K562 (cell line): Measurements from ENCODE around the gene PKD2. TPM values are rescaled to one million over a fixed set of nuclear protein-coding genes. Genes with fewer than 3 reads are reported as not detected.

Experiments used
- ATAC-seq: fragments of 200-7000 bp; cut with Tn5 transposase; 3 replicates; pipeline ENCODE4 v1.9.1; 2020; ENCODE audit warnings: moderate library complexity
- BruUV-seq: library from RNA; stranded (reverse); fragments of 400-500 nt; replicated peaks from 2 replicates; lab custom pipeline; 2021; lab: Mats Ljungman, UMichigan
- CTCF ChIA-PET: fragments of 300-600 bp; formaldehyde crosslinking; extraction: SDS; loops from one replicate; lab custom pipeline; 2021; ENCODE audit warnings: low intra/inter-chr PET ratio; lab: Yijun Ruan, JAX
- POLR2A ChIA-PET: fragments of 300-600, 350-650 bp; sonication (Branson Sonifier 250); formaldehyde crosslinking; extraction: SDS; loops from one replicate; lab custom pipeline; 2021; ENCODE audit warnings: antibody characterized with exemption, inconsistent platforms; lab: Yijun Ruan, JAX
- DNase-seq, 4 experiments: peaks; one replicate each; pipeline versions ENCODE4 v3.0.0 to v3.0.0-alpha.2; 2011 to 2018; ENCODE audit warnings: low spot score in 3 of 4, mixed read lengths in 3 of 4; ENCODE audit errors: extremely low read depth in 1 of 4
- FAIRE-seq: peaks from 2 replicates; lab custom pipeline; 2011; peaks lifted over from hg19 to GRCh38; lab: Jason Lieb, UNC
- H2AFZ ChIP-seq: 2 replicates; pipeline ENCODE4 v1.6.0; 2011; ENCODE audit warnings: low read depth, low read length, control low read depth, inconsistent platforms
- H3K27ac ChIP-seq: fragments of 200-600 bp; 3 replicates; pipeline ENCODE4 v1.8.0; 2011; ENCODE audit warnings: low read depth, mild to moderate bottlenecking, control low read depth, inconsistent platforms, low read length, moderate library complexity, mixed read lengths; ENCODE audit errors: extremely low read depth
- H3K27me3 ChIP-seq, 2 experiments: fragments of 300-600 bp in 1 of 2; 2 replicates in 1 of 2; 3 replicates in 1 of 2; pipeline versions ENCODE4 v1.6.0 to v1.8.0; 2011; ENCODE audit warnings: inconsistent platforms in 2 of 2, low read length in 2 of 2, mild to moderate bottlenecking in 1 of 2, mixed read lengths in 1 of 2, moderate library complexity in 1 of 2; ENCODE audit not compliant: control insufficient read depth in 2 of 2, insufficient read depth in 2 of 2
- H3K36me3 ChIP-seq: fragments of 300-600 bp; 3 replicates; pipeline ENCODE4 v1.8.0; 2011; ENCODE audit warnings: mild to moderate bottlenecking, low read length, inconsistent platforms; ENCODE audit not compliant: control insufficient read depth, insufficient read depth
- H3K4me1 ChIP-seq, 2 experiments: fragments of 200-600 bp in 1 of 2; replicated peaks in 1 of 2; 2 replicates in 1 of 2; 3 replicates in 1 of 2; pipeline versions ENCODE4 v1.5.1 to v1.8.0; 2011; ENCODE audit warnings: inconsistent platforms in 2 of 2, low read length in 2 of 2, mild to moderate bottlenecking in 1 of 2, mixed read lengths in 1 of 2, moderate library complexity in 1 of 2; ENCODE audit not compliant: control insufficient read depth in 2 of 2, insufficient read depth in 2 of 2
- H3K4me2 ChIP-seq: 2 replicates; pipeline ENCODE4 v1.6.1; 2011; ENCODE audit warnings: low read length, control low read depth, inconsistent platforms, mixed read lengths; ENCODE audit not compliant: insufficient read depth
- H3K4me3 ChIP-seq: fragments of 200-600 bp; sonication (generic), shearing (Covaris generic); 2 replicates; pipeline ENCODE4 v1.5.1; 2016; ENCODE audit warnings: control low read depth, inconsistent platforms
- H3K79me2 ChIP-seq: fragments of 200-600 bp; 3 replicates; pipeline ENCODE4 v1.8.0; 2011; ENCODE audit warnings: low read length, inconsistent platforms; ENCODE audit not compliant: control insufficient read depth, insufficient read depth
- H3K9ac ChIP-seq, 2 experiments: 2 replicates each; pipeline versions ENCODE4 v1.6.0 to v1.6.1; 2011; ENCODE audit warnings: low read depth in 2 of 2, low read length in 2 of 2, control low read depth in 1 of 2, inconsistent platforms in 1 of 2, mild to moderate bottlenecking in 1 of 2, mixed read lengths in 1 of 2; ENCODE audit not compliant: insufficient read depth in 1 of 2
- H3K9me1 ChIP-seq: one replicate; pipeline ENCODE4 v1.6.0; 2011; ENCODE audit warnings: inconsistent platforms, mild to moderate bottlenecking, low read length, moderate library complexity; ENCODE audit not compliant: control insufficient read depth, insufficient read depth
- H3K9me3 ChIP-seq: replicated peaks from 2 replicates; pipeline ENCODE4 v1.5.1; 2011; ENCODE audit warnings: low read depth, low read length, inconsistent platforms; ENCODE audit not compliant: control insufficient read depth, insufficient read depth
- H4K20me1 ChIP-seq: replicated peaks from 2 replicates; pipeline ENCODE4 v1.6.1; 2011; ENCODE audit warnings: low read length, inconsistent platforms, mixed read lengths; ENCODE audit not compliant: control insufficient read depth, insufficient read depth
- CC2D1A ChIP-seq: fragments of 450-650 bp; IDR thresholded peaks from 2 replicates; pipeline ENCODE4 v1.6.1; 2017; ENCODE audit warnings: mild to moderate bottlenecking
- CHD4 ChIP-seq: fragments of 200-600 bp; sonication (generic); IDR thresholded peaks from 3 replicates; pipeline ENCODE4 v1.6.1; 2012; ENCODE audit warnings: low read depth, mild to moderate bottlenecking, mixed read lengths, low read length, inconsistent platforms; ENCODE audit not compliant: insufficient read depth, insufficient replicate concordance, poor library complexity, severe bottlenecking
- CTBP1 ChIP-seq: fragments of 450-650 bp; IDR thresholded peaks from 2 replicates; pipeline ENCODE4 v1.6.1; 2016; ENCODE audit warnings: borderline replicate concordance
- FOXA3 ChIP-seq, 2 experiments: fragments of 450-650 bp in 1 of 2; sonication (generic) in 1 of 2; formaldehyde crosslinking; IDR thresholded peaks in 1 of 2; conservative IDR thresholded peaks in 1 of 2; 2 replicates each; pipeline versions ENCODE4 v1.4.0 to v1.8.0; 2020 to 2022; ENCODE audit warnings: mild to moderate bottlenecking in 2 of 2, missing genetic modification reagents in 1 of 2
- FOXK1 ChIP-seq: sonication (generic); formaldehyde crosslinking; IDR thresholded peaks from 2 replicates; pipeline ENCODE4 v1.8.0; 2022; ENCODE audit warnings: missing genetic modification reagents, mild to moderate bottlenecking, borderline replicate concordance
- IFI16 ChIP-seq: fragments of 250-450 bp; sonication (Bioruptor Pico); IDR thresholded peaks from 2 replicates; pipeline ENCODE4 v2.1.2; 2022; ENCODE audit warnings: mild to moderate bottlenecking, inconsistent platforms
- JUNB ChIP-seq: fragments of 450-650 bp; formaldehyde crosslinking; conservative IDR thresholded peaks from 2 replicates; pipeline ENCODE4 v1.4.0; 2020; ENCODE audit warnings: mild to moderate bottlenecking
- KLF13 ChIP-seq: fragments of 450-650 bp; IDR thresholded peaks from 2 replicates; pipeline ENCODE4 v1.6.1; 2016; ENCODE audit warnings: missing genetic modification characterization, low read depth, mild to moderate bottlenecking, missing compliant biosample characterization, moderate library complexity, borderline replicate concordance
- MCM2 ChIP-seq: fragments of 450-650 bp; IDR thresholded peaks from 2 replicates; pipeline ENCODE4 v1.6.1; 2017; ENCODE audit warnings: low read depth, mild to moderate bottlenecking
- NR2C2 ChIP-seq, 2 experiments: fragments of 200-800 bp in 1 of 2; sonication (Bioruptor generic) in 1 of 2; sonication (generic) in 1 of 2; formaldehyde crosslinking in 1 of 2; IDR thresholded peaks; 2 replicates each; pipeline versions ENCODE4 v1.6.1 to v1.8.0; 2016 to 2022; ENCODE audit warnings: mild to moderate bottlenecking in 1 of 2, missing compliant biosample characterization in 1 of 2, missing genetic modification characterization in 1 of 2, missing genetic modification reagents in 1 of 2
- POLR2AphosphoS5 ChIP-seq: IDR thresholded peaks from 2 replicates; pipeline ENCODE4 v1.6.1; 2011; ENCODE audit warnings: mild to moderate bottlenecking, low read depth, low read length, moderate library complexity; ENCODE audit not compliant: control insufficient read depth, insufficient read depth
- RNF2 ChIP-seq: sonication (generic); IDR thresholded peaks from 2 replicates; pipeline ENCODE4 v1.6.1; 2016
- ZNF239 ChIP-seq: fragments of 250-450 bp; sonication (Bioruptor Pico); IDR thresholded peaks from 2 replicates; pipeline ENCODE4 v1.4.0; 2020; ENCODE audit warnings: mild to moderate bottlenecking
- ZNF511 ChIP-seq: sonication (generic); formaldehyde crosslinking; IDR thresholded peaks from 2 replicates; pipeline ENCODE4 v1.8.0; 2022; ENCODE audit warnings: mild to moderate bottlenecking, missing genetic modification reagents
- ZNF551 ChIP-seq: fragments of 250-450 bp; sonication (Bioruptor Pico); IDR thresholded peaks from 2 replicates; pipeline ENCODE4 v1.5.0; 2021; ENCODE audit warnings: mild to moderate bottlenecking, moderate library complexity
- ZNF780A ChIP-seq: fragments of 250-450 bp; sonication (Bioruptor Pico); IDR thresholded peaks from 2 replicates; pipeline ENCODE4 v1.5.0; 2021; ENCODE audit warnings: mild to moderate bottlenecking
- WGBS: fragments of 100-300 bp; shearing (Covaris generic); methylation state at CpG from one replicate; pipeline ENCODE4 v1.1.6; 2016; ENCODE audit warnings: low coverage, mixed read lengths; ENCODE audit not compliant: insufficient coverage; ENCODE audit errors: missing lambda C conversion rate; 5-methylcytosine and 5-hydroxymethylcytosine counted together
- in situ Hi-C: fragments of 300-500 bp; cut with MboI; formaldehyde crosslinking; loops from 4 replicates; pipeline ENCODE4 v1.15.0; 2018; ENCODE audit warnings: inconsistent platforms, mixed read lengths
- intact Hi-C: fragments of 100-400 bp; cut with micrococcal nuclease; formaldehyde crosslinking; loops from 2 replicates; pipeline ENCODE4 v1.14.2; 2022
- polyA plus RNA-seq, 8 experiments: library from polyadenylated mRNA; depleted of rRNA in 4 of 8; stranded (reverse) in 5 of 8; unstranded in 3 of 8; fragments of >200 nt; fragmentation: Nextera tagmentation in 2 of 8; fragmentation: Illumina TruSeq in 1 of 8; extraction: Ambion mirVana in 2 of 8; extraction: Trizol in 1 of 8; gene quantifications; 2 replicates each; pipeline versions ENCODE4 v1.2.1 to v1.2.3, GENCODE V29; 2011 to 2014; ENCODE audit warnings: inconsistent platforms in 1 of 8, missing spikeins in 1 of 8
- total RNA-seq, 7 experiments: library from RNA; depleted of rRNA in 6 of 7; stranded (reverse); fragments of >200 nt in 6 of 7; fragmentation: Illumina TruSeq in 2 of 7; extraction: Trizol in 2 of 7; gene quantifications; 2 replicates each; pipeline versions ENCODE4 v1.2.1 to v1.2.3, GENCODE V29; 2011 to 2021; ENCODE audit warnings: low replicate concordance in 1 of 7

The PKD2 gene
- total and polyA plus RNA-seq, 9 of the 15 experiments (the other 6 are each of a cell fraction or from before 2014, with no cell fraction given), result 0.11 to 1.2 (median 0.47) TPM

DNA sequence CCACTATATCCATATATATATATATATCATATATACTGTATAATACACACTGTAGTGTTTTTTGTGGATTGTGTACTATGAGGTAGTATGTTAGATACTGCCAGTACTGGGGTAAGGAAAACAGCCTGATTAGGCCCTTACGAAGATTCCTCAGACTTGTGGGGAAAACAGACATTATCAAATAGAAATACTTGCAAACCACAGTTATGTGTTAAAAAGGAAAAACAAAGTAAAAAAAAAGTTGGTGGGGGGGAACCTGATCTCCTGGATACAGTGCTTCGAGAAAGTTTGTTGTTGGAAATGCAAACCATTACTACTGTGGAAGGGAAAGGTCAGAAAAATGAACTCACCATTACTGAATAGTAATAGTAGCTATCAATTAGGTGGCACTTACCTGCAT is 53.0 kb downstream of the PKD2 start:
- POLR2A ChIA-PET, result interaction anchor here (0.7 kb wide), 1 partner anchor 42 kb away, joined by 4 read pairs; no protein-coding TSS in a partner anchor
- H3K27me3 ChIP-seq, result no peaks in the 10 kb centered on the region
- intact Hi-C loops (no loop called here), in situ Hi-C loops (no loop called here)
- no peaks in the 10 kb centered on the region for H3K4me1 ChIP-seq
- CTCF ChIA-PET, result no interaction called here
- H3K4me2 ChIP-seq, result no peak overlapping the region
- H3K4me3 ChIP-seq, result no peak overlapping the region
- no peaks in the 10 kb centered on the region for H4K20me1 ChIP-seq
- WGBS, result 6% methylated on average over 2 of the region's 2 CpGs
- no peaks in the 10 kb centered on the region for H3K36me3 ChIP-seq
- H3K9me3 ChIP-seq, result no peaks in the 10 kb centered on the region
- ATAC-seq (no peak), FAIRE-seq (no peak), DNase-seq (no peak)
- TF ChIP-seq ZNF551 (no peak), ZNF511 (no peak), ZNF239 (no peak)
- H2AFZ ChIP-seq, result no peak overlapping the region
- no peak overlapping the region for H3K27ac ChIP-seq
- no peaks in the 10 kb centered on the region for H3K79me2 ChIP-seq
- BruUV-seq, result no TSS peak
- no peak overlapping the region for H3K9ac ChIP-seq
- no peaks in the 10 kb centered on the region for H3K9me1 ChIP-seq

GRCh38 chr4:88062311-88062710 is 54.9 kb downstream of the PKD2 start:
- POLR2A ChIA-PET, result no interaction called here
- DNase-seq, result no peak
- no peak overlapping the region for H2AFZ ChIP-seq
- no peaks in the 10 kb centered on the region for H3K9me1 ChIP-seq
- H3K36me3 ChIP-seq, result no peaks in the 10 kb centered on the region
- TF ChIP-seq MCM2, result no peak
- no peak for TF ChIP-seq POLR2AphosphoS5
- no peak for TF ChIP-seq FOXK1 (CRISPR knock-in tag)
- no peak for TF ChIP-seq KLF13
- no peak for TF ChIP-seq CTBP1
- no peak for TF ChIP-seq ZNF780A (CRISPR knock-in tag)
- TF ChIP-seq JUNB (CRISPR knock-in tag), result no peak
- TF ChIP-seq NR2C2 (CRISPR knock-in tag; IDR thresholded peaks at IDR 0.05), result no peak
- TF ChIP-seq NR2C2 (tag; IDR thresholded peaks at IDR 0.05), result no peak
- TF ChIP-seq RNF2, result no peak
- no peak for TF ChIP-seq FOXA3 (CRISPR knock-in tag; conservative IDR thresholded peaks at IDR 0.05 in 1 of 2, IDR thresholded peaks at IDR 0.05 in 1 of 2)
- TF ChIP-seq CC2D1A, result no peak
- TF ChIP-seq CHD4, result no peak
- no peak for TF ChIP-seq IFI16 (CRISPR knock-in tag)
- TF ChIP-seq, all 486 proteins: peak for 0
- in situ Hi-C loops (no loop called here), intact Hi-C loops (no loop called here)
- WGBS, result 13% methylated on average over 1 of the region's 1 CpG
- H3K9ac ChIP-seq, result no peak overlapping the region
- no peak overlapping the region for H3K4me3 ChIP-seq
- H3K4me2 ChIP-seq, result no peak overlapping the region
- H3K27me3 ChIP-seq, result no peaks in the 10 kb centered on the region
- ATAC-seq (no peak), FAIRE-seq (no peak)
- H3K79me2 ChIP-seq, result no peaks in the 10 kb centered on the region
- H3K9me3 ChIP-seq, result no peaks in the 10 kb centered on the region
- no peak overlapping the region for H3K27ac ChIP-seq
- CTCF ChIA-PET, result no interaction called here
- no peaks in the 10 kb centered on the region for H4K20me1 ChIP-seq
- BruUV-seq, result no TSS peak
- no peaks in the 10 kb centered on the region for H3K4me1 ChIP-seq
